ENCODE measurements around the gene DHX30. TPM values are rescaled to one million over a fixed set of nuclear protein-coding genes. Genes with fewer than 3 reads are reported as not detected.

DHX30 gene
- total and polyA plus RNA-seq, 2 of the 4 experiments (the other 2 are of a cell fraction): 55.6 to 57.2 TPM

DNA sequence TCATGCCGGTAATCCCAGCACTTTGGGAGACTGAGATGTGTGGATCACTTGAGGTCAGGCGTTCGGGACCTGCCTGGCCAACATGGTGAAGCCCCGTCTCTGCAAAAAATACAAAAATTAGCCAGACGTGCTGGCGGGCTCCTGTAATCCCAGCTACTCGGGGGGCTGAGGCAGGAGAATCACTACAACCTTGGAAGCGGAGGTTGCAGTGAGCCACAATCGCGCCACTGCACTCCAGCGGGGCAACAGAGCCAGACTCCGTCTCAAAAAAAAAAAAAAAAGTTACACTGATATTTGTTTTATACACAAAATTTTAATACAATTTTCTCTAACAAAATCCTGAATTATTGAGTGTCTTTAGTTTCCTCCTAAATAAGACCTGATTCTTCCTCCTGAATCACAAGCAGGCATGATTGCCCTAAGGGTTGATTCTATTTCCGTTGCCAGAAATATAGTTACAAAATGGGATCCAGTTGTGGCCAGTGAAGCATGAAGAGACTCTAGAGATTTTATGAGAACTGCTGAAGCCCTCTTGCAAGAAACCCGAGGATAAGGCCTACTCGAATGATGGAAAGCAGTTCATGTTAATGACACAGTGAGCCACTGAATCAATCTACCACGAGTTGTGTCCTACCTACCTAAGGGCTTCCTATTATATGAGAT, 11.6 kb upstream of the DHX30 start:
- H2BK20ac ChIP-seq (ENCODE audit: low read depth, low read length): no peak overlapping the region
- peaks cover 5% of the 10 kb centered on the region for H3K9me3 ChIP-seq (ENCODE audit: control insufficient read depth, insufficient read depth, low read length)
- no peaks in the 10 kb centered on the region for H3K4me1 ChIP-seq (ENCODE audit: control insufficient read depth, insufficient read depth, low read length)
- TF ChIP-seq RCOR1 (IDR thresholded peaks at IDR 0.05; ENCODE audit: insufficient replicate concordance, low read length) (no peak), POLR2A (IDR thresholded peaks at IDR 0.05; ENCODE audit: low read depth, low read length) (no peak), MAFK (IDR thresholded peaks at IDR 0.05; ENCODE audit: low read depth, low read length) (no peak), CHD1 (IDR thresholded peaks at IDR 0.05; ENCODE audit: low read depth, low read length) (no peak), RAD21 (IDR thresholded peaks at IDR 0.05; ENCODE audit: low read length) (no peak), RFX5 (IDR thresholded peaks at IDR 0.05; ENCODE audit: low read depth, low read length) (no peak), MXI1 (IDR thresholded peaks at IDR 0.05; ENCODE audit: borderline replicate concordance, low read depth, low read length) (no peak), CEBPB (IDR thresholded peaks at IDR 0.05; ENCODE audit: low read depth, low read length) (no peak)
- TF ChIP-seq, protein P1, sequence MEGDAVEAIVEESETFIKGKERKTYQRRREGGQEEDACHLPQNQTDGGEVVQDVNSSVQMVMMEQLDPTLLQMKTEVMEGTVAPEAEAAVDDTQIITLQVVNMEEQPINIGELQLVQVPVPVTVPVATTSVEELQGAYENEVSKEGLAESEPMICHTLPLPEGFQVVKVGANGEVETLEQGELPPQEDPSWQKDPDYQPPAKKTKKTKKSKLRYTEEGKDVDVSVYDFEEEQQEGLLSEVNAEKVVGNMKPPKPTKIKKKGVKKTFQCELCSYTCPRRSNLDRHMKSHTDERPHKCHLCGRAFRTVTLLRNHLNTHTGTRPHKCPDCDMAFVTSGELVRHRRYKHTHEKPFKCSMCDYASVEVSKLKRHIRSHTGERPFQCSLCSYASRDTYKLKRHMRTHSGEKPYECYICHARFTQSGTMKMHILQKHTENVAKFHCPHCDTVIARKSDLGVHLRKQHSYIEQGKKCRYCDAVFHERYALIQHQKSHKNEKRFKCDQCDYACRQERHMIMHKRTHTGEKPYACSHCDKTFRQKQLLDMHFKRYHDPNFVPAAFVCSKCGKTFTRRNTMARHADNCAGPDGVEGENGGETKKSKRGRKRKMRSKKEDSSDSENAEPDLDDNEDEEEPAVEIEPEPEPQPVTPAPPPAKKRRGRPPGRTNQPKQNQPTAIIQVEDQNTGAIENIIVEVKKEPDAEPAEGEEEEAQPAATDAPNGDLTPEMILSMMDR (conservative IDR thresholded peaks at IDR 0.05; ENCODE audit: low read depth, low read length): no peak
- TF ChIP-seq, protein P2, sequence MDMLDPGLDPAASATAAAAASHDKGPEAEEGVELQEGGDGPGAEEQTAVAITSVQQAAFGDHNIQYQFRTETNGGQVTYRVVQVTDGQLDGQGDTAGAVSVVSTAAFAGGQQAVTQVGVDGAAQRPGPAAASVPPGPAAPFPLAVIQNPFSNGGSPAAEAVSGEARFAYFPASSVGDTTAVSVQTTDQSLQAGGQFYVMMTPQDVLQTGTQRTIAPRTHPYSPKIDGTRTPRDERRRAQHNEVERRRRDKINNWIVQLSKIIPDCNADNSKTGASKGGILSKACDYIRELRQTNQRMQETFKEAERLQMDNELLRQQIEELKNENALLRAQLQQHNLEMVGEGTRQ (IDR thresholded peaks at IDR 0.05; ENCODE audit: low read depth, low read length): no peak
- POLR2A ChIA-PET (ENCODE audit: unreplicated experiment): no interaction called here
- intact Hi-C loops (cut with micrococcal nuclease) (no loop called here), dilution Hi-C loops (cut with HindIII; ENCODE audit: low sequenced_read_pairs, unreplicated experiment) (no loop called here), in situ Hi-C loops (cut with MboI; ENCODE audit: low sequenced_read_pairs) (no loop called here)
- no peak for ATAC-seq (ENCODE audit: low read depth)
- no peak overlapping the region for H2BK120ac ChIP-seq (ENCODE audit: low read depth, low read length)
- no peak overlapping the region for H2BK5ac ChIP-seq (ENCODE audit: low read depth, low read length, poor library complexity, severe bottlenecking)
- no peak overlapping the region for H3K4me2 ChIP-seq (ENCODE audit: low read depth, low read length)
- H3K23ac ChIP-seq (ENCODE audit: low read depth, low read length): no peak overlapping the region
- CTCF ChIA-PET: interaction anchor here (0.6 kb wide), 2 partner anchors 41 to 269 kb away, joined by 3 read pairs; no protein-coding TSS in a partner anchor
- H3K79me1 ChIP-seq (ENCODE audit: low read depth in 1 of 2, low read length in 2 of 2): no peaks in the 10 kb centered on the region
- H2BK15ac ChIP-seq (ENCODE audit: low read depth, low read length): no peak overlapping the region
- no TSS peak for BruUV-seq (replicated peaks)
- no peak overlapping the region for H3K18ac ChIP-seq (ENCODE audit: low read depth, low read length)
- H3K36me3 ChIP-seq (ENCODE audit: control insufficient read depth, insufficient read depth, low read length): no peaks in the 10 kb centered on the region
- WGBS, 2 experiments (ENCODE audit: extremely low coverage in 2 of 2, insufficient read length in 1 of 2): 93% methylated on average over 8 of the region's 16 CpGs; no CpG with 5 or more reads in 1 of the 2 experiments
- H3K14ac ChIP-seq (replicated peaks; ENCODE audit: low read depth, low read length): no peak overlapping the region
- no peak overlapping the region for H3K56ac ChIP-seq (ENCODE audit: extremely low read depth, insufficient read depth, low read length)
- H4K91ac ChIP-seq (ENCODE audit: insufficient read depth, low read depth, low read length): no peak overlapping the region
- H3K4ac ChIP-seq (ENCODE audit: low read depth, low read length): no peak overlapping the region
- H3K27ac ChIP-seq (ENCODE audit: insufficient read depth, low read length): no peak overlapping the region
- no peak for DNase-seq
- no peaks in the 10 kb centered on the region for H4K20me1 ChIP-seq (ENCODE audit: insufficient read depth, low read length)
- H4K8ac ChIP-seq (ENCODE audit: low read depth in 2 of 2, low read length in 2 of 2): no peak overlapping the region
- no peak overlapping the region for H3K4me3 ChIP-seq (ENCODE audit: insufficient read depth, low read depth, low read length)
- H3K27me3 ChIP-seq (ENCODE audit: control insufficient read depth, insufficient read depth, low read length): no peaks in the 10 kb centered on the region
- no peak overlapping the region for H2AK9ac ChIP-seq (replicated peaks; ENCODE audit: low read depth, low read length, poor library complexity)
- H2AFZ ChIP-seq (replicated peaks; ENCODE audit: low read length, poor library complexity): no peak overlapping the region
- no peak overlapping the region for H2AK5ac ChIP-seq (ENCODE audit: low read depth, low read length)
- H3K9ac ChIP-seq (ENCODE audit: low read depth, low read length): no peak overlapping the region
- no peaks in the 10 kb centered on the region for H3K9me1 ChIP-seq (ENCODE audit: insufficient read depth, low read length)
- no peak overlapping the region for H4K5ac ChIP-seq (ENCODE audit: low read depth, low read length)

Data from IMR-90 (cell line).